Mononuclear cell (primary cell): ENCODE data around the gene DNAL1. TPM values are rescaled to one million over a fixed set of nuclear protein-coding genes. Genes with fewer than 3 reads are reported as not detected.

Experiments used
- H3K27me3 ChIP-seq: 2 replicates; pipeline ENCODE4 v1.6.0; 2011; ENCODE audit warnings: low read length, control low read depth; ENCODE audit not compliant: insufficient read depth
- H3K4me1 ChIP-seq: 2 replicates; pipeline ENCODE4 v1.5.1; 2011; ENCODE audit warnings: mild to moderate bottlenecking, low read length, control low read depth; ENCODE audit not compliant: insufficient read depth
- H3K4me3 ChIP-seq: 2 replicates; pipeline ENCODE4 v1.5.1; 2011; ENCODE audit warnings: mild to moderate bottlenecking, low read length, moderate library complexity
- H3K9me3 ChIP-seq: 2 replicates; pipeline ENCODE4 v1.5.1; 2011; ENCODE audit warnings: low read depth, mild to moderate bottlenecking, control low read depth, low read length
- total RNA-seq: library from RNA; depleted of rRNA; stranded (reverse); fragments of >200 nt; gene quantifications from one replicate; pipeline ENCODE4 v1.2.3, GENCODE V29; 2012

The DNAL1 gene
- total RNA-seq, 1 donor = 1.5 TPM

- Histone ChIP-seq H3K4me1 (peaks cover 96% of the 10 kb centered on the region), H3K27me3 (no peaks in the 10 kb centered on the region), H3K9me3 (no peaks in the 10 kb centered on the region), H3K4me3 (no peak overlapping the region)
Observed at GRCh38 chr14:73746520-73747378, 102.0 kb downstream of the DNAL1 start.

GRCh38 chr14:73747379-73748211 is 102.8 kb downstream of the DNAL1 start:
- no peaks in the 10 kb centered on the region for H3K9me3 ChIP-seq
- no peaks in the 10 kb centered on the region for H3K27me3 ChIP-seq
- peaks cover 96% of the 10 kb centered on the region for H3K4me1 ChIP-seq
- H3K4me3 ChIP-seq = no peak overlapping the region

- Histone ChIP-seq H3K27me3 (no peaks in the 10 kb centered on the region), H3K9me3 (no peaks in the 10 kb centered on the region), H3K4me1 (peaks cover 96% of the 10 kb centered on the region), H3K4me3 (no peak overlapping the region)
Observed at GRCh38 chr14:73748858-73749357, 104.1 kb downstream of the DNAL1 start.

GRCh38 chr14:73749706-73750530 is 105.1 kb downstream of the DNAL1 start:
- H3K4me3 ChIP-seq = no peak overlapping the region
- H3K4me1 ChIP-seq = peaks cover 96% of the 10 kb centered on the region
- H3K9me3 ChIP-seq = no peaks in the 10 kb centered on the region
- no peaks in the 10 kb centered on the region for H3K27me3 ChIP-seq

- Histone ChIP-seq H3K4me1 (peaks cover 96% of the 10 kb centered on the region), H3K4me3 (no peak overlapping the region), H3K27me3 (no peaks in the 10 kb centered on the region), H3K9me3 (no peaks in the 10 kb centered on the region)
Observed at GRCh38 chr14:73750531-73750901, 105.7 kb downstream of the DNAL1 start.

GRCh38 chr14:73751157-73751691 is 106.4 kb downstream of the DNAL1 start:
- H3K27me3 ChIP-seq = no peaks in the 10 kb centered on the region
- peaks cover 96% of the 10 kb centered on the region for H3K4me1 ChIP-seq
- no peaks in the 10 kb centered on the region for H3K9me3 ChIP-seq
- no peak overlapping the region for H3K4me3 ChIP-seq

GRCh38 chr14:73752297-73752992 is 107.7 kb downstream of the DNAL1 start:
- Histone ChIP-seq H3K4me3 (no peak overlapping the region), H3K27me3 (no peaks in the 10 kb centered on the region), H3K4me1 (peaks cover 96% of the 10 kb centered on the region), H3K9me3 (no peaks in the 10 kb centered on the region)

Other genes with a start within 250 kb of the DNAL1 start
- gene NUMB, start 186.4 kb upstream of the DNAL1 start, total RNA-seq = 41.1 TPM
- 32.2 TPM for gene RIOX1, start 154.1 kb upstream of the DNAL1 start, total RNA-seq
- 0.73 TPM for gene ACOT1, start 107.8 kb upstream of the DNAL1 start, total RNA-seq
- gene HEATR4, start 86.0 kb upstream of the DNAL1 start, total RNA-seq = 0.10 TPM
- gene ACOT2, start 75.8 kb upstream of the DNAL1 start, total RNA-seq = 12.9 TPM
- gene ACOT4, start 53.1 kb upstream of the DNAL1 start, total RNA-seq = 0.42 TPM
- gene ACOT6, start 32.5 kb upstream of the DNAL1 start, total RNA-seq = not detected
- 23.2 TPM for gene PNMA1, start 69.4 kb downstream of the DNAL1 start, total RNA-seq
- 0.63 TPM for gene PTGR2, start 206.8 kb downstream of the DNAL1 start, total RNA-seq
- gene ZNF410, start 241.9 kb downstream of the DNAL1 start, total RNA-seq = 108 TPM